ENCODE data around the gene SINHCAF. TPM values are rescaled to one million over a fixed set of nuclear protein-coding genes. Genes with fewer than 3 reads are reported as not detected.
A peak's percentile ranks its signal among the peaks of the same experiment; 100 is the strongest.

Gene SINHCAF
- total RNA-seq, 1 donor from 2014 or later, result 115 TPM

GRCh38 chr12:31278424-31278823, 47.5 kb downstream of the SINHCAF start:
- no peaks in the 10 kb centered on the region for H3K27me3 ChIP-seq (ENCODE audit: insufficient read depth, low read length)
- no peak overlapping the region for H3K4me2 ChIP-seq (ENCODE audit: low read length)
- H3K27ac ChIP-seq (ENCODE audit: low read depth, low read length), result no peak overlapping the region
- H3K4me3 Mint-ChIP-seq (ENCODE audit: unreplicated experiment), result no peak overlapping the region
- H4K20me1 ChIP-seq (ENCODE audit: insufficient read depth, low read length), result peaks cover 3% of the 10 kb centered on the region
- H3K4me1 ChIP-seq (ENCODE audit: insufficient read depth, low read length), result no peaks in the 10 kb centered on the region
- H3K9me3 Mint-ChIP-seq (ENCODE audit: unreplicated experiment), result no peaks in the 10 kb centered on the region
- peak overlapping the region; percentile 5 for H3K27ac Mint-ChIP-seq (ENCODE audit: unreplicated experiment)
- no peak for FAIRE-seq
- H3K4me1 Mint-ChIP-seq (ENCODE audit: low read depth, unreplicated experiment), result peaks cover 3% of the 10 kb centered on the region
- H3K9me3 ChIP-seq (ENCODE audit: insufficient read depth, low read depth, low read length), result no peaks in the 10 kb centered on the region
- H2AFZ ChIP-seq (ENCODE audit: low read depth, low read length), result no peak overlapping the region
- no peaks in the 10 kb centered on the region for H3K27me3 Mint-ChIP-seq (ENCODE audit: low read depth, unreplicated experiment)
- TF ChIP-seq EZH2 (IDR thresholded peaks at IDR 0.05; ENCODE audit: insufficient read depth, low read length) (no peak), CTCF (IDR thresholded peaks at IDR 0.05; ENCODE audit: insufficient read depth, low read depth, low read length) (no peak)
- no peak for DNase-seq (ENCODE audit: low read depth)
- H3K9ac ChIP-seq (ENCODE audit: low read length), result no peak overlapping the region
- peaks cover 8% of the 10 kb centered on the region for H3K36me3 ChIP-seq (ENCODE audit: insufficient read depth, low read length)
- H3K4me3 ChIP-seq (ENCODE audit: insufficient read depth, low read depth, low read length), result no peak overlapping the region
- H3K36me3 Mint-ChIP-seq (ENCODE audit: low read depth, unreplicated experiment), result peaks cover 2% of the 10 kb centered on the region
- H3K79me2 ChIP-seq (ENCODE audit: insufficient read depth, low read length), result no peaks in the 10 kb centered on the region

- no peaks in the 10 kb centered on the region for H3K9me3 ChIP-seq (ENCODE audit: insufficient read depth, low read depth, low read length)
- peaks cover 8% of the 10 kb centered on the region for H3K36me3 ChIP-seq (ENCODE audit: insufficient read depth, low read length)
- Mint-ChIP-seq H3K4me3 (ENCODE audit: unreplicated experiment) (no peak overlapping the region), H3K36me3 (ENCODE audit: low read depth, unreplicated experiment) (peaks cover 2% of the 10 kb centered on the region), H3K4me1 (ENCODE audit: low read depth, unreplicated experiment) (peaks cover 3% of the 10 kb centered on the region), H3K27me3 (ENCODE audit: low read depth, unreplicated experiment) (no peaks in the 10 kb centered on the region), H3K27ac (ENCODE audit: unreplicated experiment) (no peak overlapping the region), H3K9me3 (ENCODE audit: unreplicated experiment) (no peaks in the 10 kb centered on the region)
- peaks cover 3% of the 10 kb centered on the region for H4K20me1 ChIP-seq (ENCODE audit: insufficient read depth, low read length)
- FAIRE-seq (no peak), DNase-seq (ENCODE audit: low read depth) (no peak)
- H3K4me3 ChIP-seq (ENCODE audit: insufficient read depth, low read depth, low read length), result no peak overlapping the region
- H2AFZ ChIP-seq (ENCODE audit: low read depth, low read length), result no peak overlapping the region
- no peaks in the 10 kb centered on the region for H3K27me3 ChIP-seq (ENCODE audit: insufficient read depth, low read length)
- no peak overlapping the region for H3K27ac ChIP-seq (ENCODE audit: low read depth, low read length)
- no peaks in the 10 kb centered on the region for H3K79me2 ChIP-seq (ENCODE audit: insufficient read depth, low read length)
- H3K4me2 ChIP-seq (ENCODE audit: low read length), result no peak overlapping the region
- H3K9ac ChIP-seq (ENCODE audit: low read length), result no peak overlapping the region
- no peak for TF ChIP-seq CTCF (IDR thresholded peaks at IDR 0.05; ENCODE audit: insufficient read depth, low read depth, low read length)
- no peaks in the 10 kb centered on the region for H3K4me1 ChIP-seq (ENCODE audit: insufficient read depth, low read length)
Observed at GRCh38 chr12:31277081-31277480, 48.9 kb downstream of the SINHCAF start.

DNA sequence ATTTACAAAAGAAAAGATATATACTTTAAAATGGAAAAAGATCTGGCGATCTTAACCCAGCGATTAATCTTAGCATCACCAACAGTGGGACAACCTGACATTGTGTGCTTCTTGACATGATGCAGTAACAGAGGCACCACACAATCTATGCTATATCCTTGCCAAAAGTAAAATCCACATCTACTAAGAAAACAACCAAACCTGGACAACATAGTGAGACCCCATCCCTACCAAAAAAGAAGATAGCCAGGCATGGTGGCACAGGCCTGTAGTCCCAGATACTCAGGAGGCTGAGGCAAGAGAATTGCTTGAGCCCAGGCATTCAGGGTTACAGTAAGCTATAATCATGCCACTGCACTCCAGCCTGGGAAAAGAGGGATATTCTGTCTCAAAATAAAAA, 50.5 kb downstream of the SINHCAF start:
- Mint-ChIP-seq H3K9me3 (ENCODE audit: unreplicated experiment) (no peaks in the 10 kb centered on the region), H3K36me3 (ENCODE audit: low read depth, unreplicated experiment) (peaks cover 2% of the 10 kb centered on the region), H3K4me3 (ENCODE audit: unreplicated experiment) (no peak overlapping the region)

More for the DNA sequence above, 50.5 kb downstream of the SINHCAF start:
- no peak for TF ChIP-seq CTCF (IDR thresholded peaks at IDR 0.05; ENCODE audit: insufficient read depth, low read depth, low read length)
- TF ChIP-seq EZH2 (IDR thresholded peaks at IDR 0.05; ENCODE audit: insufficient read depth, low read length), result no peak
- Histone ChIP-seq H3K4me2 (ENCODE audit: low read length) (no peak overlapping the region), H3K4me3 (ENCODE audit: insufficient read depth, low read depth, low read length) (no peak overlapping the region), H3K9me3 (ENCODE audit: insufficient read depth, low read depth, low read length) (no peaks in the 10 kb centered on the region), H3K27me3 (ENCODE audit: insufficient read depth, low read length) (no peaks in the 10 kb centered on the region), H3K79me2 (ENCODE audit: insufficient read depth, low read length) (no peaks in the 10 kb centered on the region), H3K9ac (ENCODE audit: low read length) (no peak overlapping the region), H4K20me1 (ENCODE audit: insufficient read depth, low read length) (peaks cover 3% of the 10 kb centered on the region), H2AFZ (ENCODE audit: low read depth, low read length) (no peak overlapping the region), H3K27ac (ENCODE audit: low read depth, low read length) (no peak overlapping the region), H3K36me3 (ENCODE audit: insufficient read depth, low read length) (peaks cover 8% of the 10 kb centered on the region), H3K4me1 (ENCODE audit: insufficient read depth, low read length) (no peaks in the 10 kb centered on the region)
- Mint-ChIP-seq H3K27ac (ENCODE audit: unreplicated experiment) (no peak overlapping the region), H3K4me1 (ENCODE audit: low read depth, unreplicated experiment) (peaks cover 3% of the 10 kb centered on the region), H3K27me3 (ENCODE audit: low read depth, unreplicated experiment) (no peaks in the 10 kb centered on the region)
- no peak for DNase-seq (ENCODE audit: low read depth)
- no peak for FAIRE-seq

Data from astrocyte (in vitro differentiated cells and primary cell).